NOMO-1 treated with dmso at 0.1 percent for 144 hours (cell line): ENCODE measurements around the gene FNDC8.
"Not testable (repeated sequence)": the region's sequence is repeated elsewhere in the genome, so short reads cannot be mapped to it uniquely, and the experiment has no call there.

Experiments used
- DNase-seq: peaks from one replicate; lab custom pipeline; 2025; ENCODE audit not compliant: unreplicated experiment; lab: John Stamatoyannopoulos, UW

The FNDC8 gene

DNA sequence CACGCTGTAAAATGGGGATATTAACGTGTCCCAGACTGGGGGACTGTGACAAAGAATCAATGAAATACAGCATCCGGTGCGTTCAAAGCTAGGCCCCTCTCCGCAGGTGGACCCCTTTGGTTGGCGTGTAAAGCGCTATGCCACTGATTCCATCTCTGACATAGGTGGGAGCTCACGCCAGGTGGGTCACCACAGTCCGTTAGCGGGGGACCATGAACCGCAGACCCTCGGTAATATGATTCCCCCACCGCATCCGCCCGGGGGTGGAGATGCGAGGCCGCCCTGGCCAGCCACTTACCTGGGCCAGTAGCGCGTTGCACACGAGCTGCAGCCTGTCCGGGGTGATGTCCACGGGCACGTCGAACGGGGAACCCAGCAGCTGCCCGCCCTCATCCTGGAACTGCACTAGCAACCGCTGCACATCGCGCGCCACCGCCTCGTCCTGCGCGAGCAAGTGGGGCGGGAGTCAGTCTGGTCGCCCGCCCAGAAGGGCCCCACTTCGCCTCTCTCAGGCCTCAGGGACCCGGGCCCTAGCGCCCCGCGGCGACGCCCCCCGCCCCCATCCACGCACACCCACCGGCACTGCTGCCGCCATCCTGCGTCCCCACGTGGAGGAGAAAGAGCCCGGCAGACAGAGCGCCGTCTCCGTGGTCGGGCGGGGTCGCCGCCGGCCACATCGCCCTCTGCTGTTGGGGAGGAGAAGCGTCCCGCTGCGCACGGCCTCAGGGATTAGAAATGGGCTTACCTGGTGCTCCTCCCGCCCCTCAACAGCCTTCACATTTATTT, 20.5 kb downstream of the FNDC8 start, which contains the start of gene NLE1:
Gene NLE1 (minus strand): TSS at position 623 of the 786 bp plus-strand sequence. CDS start 28 bp downstream, at position 595.
- peak; percentile 75 for DNase-seq

DNA sequence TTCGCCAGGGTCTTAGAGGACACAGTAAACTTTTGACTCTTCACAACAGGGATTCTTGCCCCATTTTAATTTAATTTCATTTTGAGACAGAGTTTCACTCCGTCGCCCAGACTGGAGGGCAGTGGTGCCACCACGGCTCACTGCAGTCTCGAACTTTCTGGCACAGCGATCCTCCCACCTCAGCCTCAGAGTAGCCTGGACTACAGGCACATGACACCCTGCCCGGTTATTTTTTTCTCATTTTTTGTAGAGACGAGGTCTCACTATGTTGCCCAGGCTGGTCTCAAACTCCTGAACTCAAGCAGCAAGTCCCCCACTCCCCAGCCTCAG, 21.0 kb downstream of the FNDC8 start:
- DNase-seq, result no peak

DNA sequence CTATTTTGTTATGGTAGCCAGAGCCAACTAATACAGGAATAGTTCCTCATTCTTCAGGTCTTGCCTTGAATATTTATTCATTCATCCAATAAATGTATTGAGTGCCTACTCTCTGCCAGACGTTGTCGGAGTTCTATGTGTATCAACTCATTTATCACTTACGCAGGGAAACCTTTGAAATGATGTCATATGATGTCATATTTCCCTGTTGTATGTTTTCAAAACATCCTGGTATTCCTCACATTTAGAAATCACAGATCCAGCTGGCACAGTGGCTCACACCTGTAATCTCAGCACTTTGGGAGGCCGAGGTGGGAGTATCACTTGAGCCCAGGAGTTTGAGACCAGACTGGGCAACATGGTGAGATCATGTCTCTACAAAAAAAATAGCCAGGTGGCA, 23.4 kb downstream of the FNDC8 start:
- no peak for DNase-seq

DNA sequence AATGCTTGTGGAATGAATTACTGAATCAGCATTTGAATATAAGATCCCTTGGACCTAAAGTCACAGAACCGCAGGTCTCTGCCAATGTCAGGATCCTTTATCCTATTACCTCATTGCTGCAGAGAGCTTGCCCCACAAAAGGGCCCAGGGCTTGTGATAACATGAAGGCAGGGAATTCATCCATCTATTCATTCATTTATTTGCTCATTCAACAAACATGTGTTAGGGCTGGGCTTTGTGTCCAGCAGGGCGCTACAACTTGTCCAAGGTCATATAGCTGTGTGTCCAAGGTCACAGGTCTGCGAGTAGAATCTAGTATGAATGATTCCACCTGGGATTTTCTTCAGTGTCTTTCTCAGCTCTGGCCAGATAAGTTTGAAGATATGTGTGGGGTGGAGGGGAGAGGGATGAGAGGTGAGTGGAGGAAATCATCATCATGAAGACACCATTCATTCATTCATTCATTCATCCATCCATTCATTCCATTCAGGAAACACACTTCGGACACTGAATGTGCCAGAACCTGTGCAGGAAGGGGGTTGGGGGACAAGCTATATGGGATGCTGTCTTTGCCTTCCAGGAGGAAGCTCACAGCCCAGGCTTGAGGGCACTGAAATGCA, 24.9 kb downstream of the FNDC8 start:
- no peak for DNase-seq

DNA sequence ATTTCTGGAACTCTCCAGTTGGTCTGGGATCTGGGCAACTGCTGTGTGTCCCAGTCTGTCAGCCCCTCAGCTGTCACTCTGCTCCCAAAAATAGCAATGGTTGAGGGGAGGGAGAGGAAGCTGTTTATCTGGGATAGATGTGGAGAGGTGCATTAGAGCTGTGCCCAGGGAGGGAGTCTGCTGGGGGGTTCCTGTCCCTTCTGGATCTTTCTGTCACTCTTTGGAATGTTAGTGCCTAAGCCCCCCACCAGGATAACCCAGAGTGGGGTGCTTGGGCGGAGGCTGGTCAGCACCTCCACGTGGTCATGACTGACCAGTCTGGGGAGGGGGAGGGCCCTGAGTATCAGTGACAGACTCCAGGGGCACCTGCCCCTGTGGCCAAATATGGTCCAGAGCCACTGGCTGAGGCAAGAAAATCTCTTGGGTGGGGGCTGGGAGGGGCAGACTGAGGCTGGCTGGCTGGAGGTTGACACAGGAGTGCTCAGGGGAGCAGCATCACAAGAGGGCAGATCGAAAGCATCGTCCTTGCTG, 26.0 kb downstream of the FNDC8 start, which contains the start of gene UNC45B:
Gene UNC45B (plus strand): TSS at position 443 of the 531 bp plus-strand sequence. CDS start 447 bp downstream, outside the sequence.
- DNase-seq, result no peak

DNA sequence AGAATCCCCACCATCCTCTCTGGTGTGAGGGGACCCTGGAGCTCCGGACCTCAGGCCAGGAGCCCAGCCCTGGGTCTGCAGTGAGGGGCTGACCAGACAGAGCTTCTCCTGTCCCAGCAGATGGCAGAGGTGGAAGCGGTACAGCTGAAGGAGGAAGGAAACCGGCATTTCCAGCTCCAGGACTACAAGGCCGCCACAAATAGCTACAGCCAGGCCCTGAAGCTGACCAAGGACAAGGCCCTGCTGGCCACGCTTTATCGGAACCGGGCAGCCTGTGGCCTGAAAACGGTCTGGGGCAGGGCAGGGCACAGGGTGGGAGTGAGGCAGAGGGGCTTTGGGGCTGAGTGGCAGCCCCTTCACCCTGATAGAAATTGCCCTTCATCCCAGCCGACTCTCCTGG, 26.7 kb downstream of the FNDC8 start:
- DNase-seq, result no peak

DNA sequence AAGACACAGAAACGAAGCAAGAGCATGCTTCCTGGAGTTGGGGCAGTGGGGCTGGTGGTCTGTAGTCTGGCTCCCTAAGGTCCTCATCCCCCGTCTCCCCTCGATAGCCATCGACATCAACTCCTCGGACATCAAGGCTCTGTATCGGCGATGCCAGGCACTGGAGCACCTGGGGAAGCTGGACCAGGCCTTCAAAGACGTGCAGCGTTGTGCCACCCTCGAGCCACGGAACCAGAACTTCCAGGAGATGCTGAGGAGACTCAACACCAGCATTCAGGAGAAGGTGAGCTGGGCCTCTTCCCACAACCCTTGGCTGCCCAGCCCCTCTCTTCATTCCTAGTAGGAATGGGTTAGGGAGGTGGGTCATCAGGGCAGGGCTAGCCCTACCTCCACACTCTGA, 28.5 kb downstream of the FNDC8 start:
- DNase-seq, result no peak

DNA sequence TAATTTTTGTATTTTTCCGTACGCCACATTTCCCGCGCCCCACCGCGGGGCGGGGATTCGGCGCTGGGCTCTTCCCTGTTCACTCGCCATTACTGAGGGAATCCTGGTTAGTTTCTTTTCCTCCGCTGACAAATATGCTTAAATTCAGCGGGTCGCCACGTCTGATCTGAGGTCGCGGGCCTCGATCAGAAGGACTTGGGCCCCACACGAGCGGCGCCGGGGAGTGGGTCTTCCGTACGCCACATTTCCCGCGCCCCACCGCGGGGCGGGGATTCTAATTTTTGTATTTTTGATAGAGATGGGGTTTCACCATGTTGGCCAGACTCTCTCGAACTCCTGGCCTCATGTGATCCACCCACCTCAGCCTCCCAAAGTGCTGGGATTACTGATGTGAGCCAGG, 29.7 kb downstream of the FNDC8 start:
- DNase-seq, result not testable (repeated sequence)

DNA sequence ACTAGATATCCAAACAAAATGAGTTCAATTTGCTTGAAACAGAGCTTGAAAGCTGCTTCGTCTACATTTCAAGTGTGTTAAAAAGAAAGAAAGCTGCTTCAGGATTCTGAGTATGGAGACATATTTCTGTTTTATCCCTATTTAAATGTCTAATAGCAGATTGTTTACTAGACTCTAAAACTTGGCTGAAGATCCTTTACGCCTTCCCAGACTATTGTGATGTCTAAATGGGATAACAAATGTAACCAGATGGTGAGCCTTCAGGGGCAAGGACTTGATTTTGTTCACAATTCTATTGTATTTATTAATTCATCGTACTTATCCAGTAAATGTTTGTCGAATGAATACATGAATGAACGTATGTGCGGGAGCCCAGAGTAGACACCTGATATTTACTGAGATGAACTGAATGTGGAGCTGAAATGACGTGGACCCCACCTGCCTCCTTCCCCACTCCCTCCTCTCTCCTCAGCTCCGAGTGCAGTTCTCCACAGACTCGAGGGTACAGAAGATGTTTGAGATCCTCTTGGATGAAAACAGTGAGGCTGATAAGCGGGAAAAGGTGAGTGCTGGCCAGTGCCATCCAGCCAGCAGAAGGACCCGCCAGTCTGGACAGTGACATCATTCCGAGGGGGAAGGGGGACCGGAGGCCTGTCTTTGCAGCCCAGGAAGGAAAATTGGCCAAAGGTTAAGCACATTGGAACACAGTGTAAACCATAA, 31.2 kb downstream of the FNDC8 start:
- DNase-seq, result no peak

DNA sequence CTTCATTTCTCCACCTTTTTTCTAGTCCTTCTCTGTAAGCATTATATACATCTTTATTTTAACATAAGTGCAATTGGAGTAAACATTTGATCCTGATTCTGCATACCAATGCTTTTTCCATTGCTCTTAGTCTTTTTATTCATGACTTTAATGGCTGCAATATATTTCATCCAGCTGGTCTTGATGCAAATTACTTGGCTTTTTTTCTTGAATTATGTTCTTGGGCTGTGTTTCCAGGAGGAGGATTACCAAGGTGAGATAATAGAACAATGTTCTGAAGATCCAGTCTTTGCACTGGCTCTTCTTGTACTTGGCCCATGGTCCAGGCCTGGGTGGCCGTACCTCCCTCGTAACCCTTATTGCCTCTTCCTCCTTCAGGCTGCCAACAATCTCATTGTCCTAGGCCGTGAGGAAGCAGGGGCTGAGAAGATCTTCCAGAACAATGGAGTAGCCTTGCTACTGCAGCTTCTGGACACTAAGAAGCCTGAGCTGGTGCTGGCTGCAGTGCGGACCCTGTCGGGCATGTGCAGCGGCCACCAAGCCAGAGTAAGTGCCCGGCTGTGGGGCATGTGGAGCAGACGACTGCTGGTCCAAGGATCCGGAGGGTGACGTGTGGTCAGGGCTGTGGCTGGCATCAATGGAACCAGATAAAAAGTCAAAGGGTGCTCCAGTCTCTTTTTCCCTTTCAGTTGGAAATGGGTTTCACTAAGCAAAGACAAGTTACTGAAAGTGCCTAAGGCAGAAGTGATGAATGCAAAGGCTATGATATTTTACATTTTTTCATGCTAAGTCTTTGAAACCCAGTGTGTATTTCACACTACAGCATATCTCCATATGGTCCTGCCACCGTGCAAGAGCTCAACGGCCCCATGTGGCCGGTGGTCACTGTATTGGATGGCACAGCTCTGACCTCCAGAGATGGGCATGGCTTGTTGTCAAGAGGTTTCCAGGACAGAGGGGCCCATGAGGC, 33.1 kb downstream of the FNDC8 start:
- DNase-seq, result no peak

DNA sequence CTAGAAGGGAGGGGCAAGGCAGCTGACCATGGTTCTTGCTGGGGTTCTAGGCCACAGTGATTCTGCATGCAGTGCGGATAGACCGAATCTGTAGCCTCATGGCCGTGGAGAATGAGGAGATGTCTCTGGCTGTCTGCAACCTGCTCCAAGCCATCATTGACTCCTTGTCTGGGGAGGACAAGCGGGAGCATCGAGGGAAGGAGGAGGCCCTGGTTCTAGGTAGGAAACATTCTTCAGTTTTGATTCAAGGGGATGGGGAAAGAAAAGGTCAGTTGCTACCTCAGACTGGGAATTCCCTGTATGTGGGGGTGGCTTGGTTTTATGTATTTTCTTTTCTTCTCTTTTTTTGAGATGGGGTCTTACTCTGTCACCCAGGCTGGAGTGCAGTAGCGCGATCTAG, 33.8 kb downstream of the FNDC8 start:
- DNase-seq, result no peak

DNA sequence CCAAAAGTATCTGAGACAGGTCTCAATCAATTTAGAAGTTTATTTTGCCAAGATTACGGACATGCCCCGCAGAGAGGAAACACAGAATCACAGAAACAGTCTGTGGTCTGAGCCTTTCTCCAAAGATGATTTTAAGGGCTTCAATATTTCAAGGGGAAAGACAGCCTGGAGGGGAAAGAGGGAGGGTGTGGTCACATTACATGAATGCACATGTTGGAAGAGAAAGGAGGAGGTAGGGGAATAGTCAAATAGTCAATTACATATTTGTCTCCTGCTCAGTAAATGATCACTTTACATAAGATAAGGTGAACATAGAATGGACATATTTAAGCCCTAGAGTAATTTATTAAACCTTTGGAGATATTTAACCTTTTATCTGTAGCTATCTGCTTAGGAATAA, 38.5 kb downstream of the FNDC8 start:
- no peak for DNase-seq

DNA sequence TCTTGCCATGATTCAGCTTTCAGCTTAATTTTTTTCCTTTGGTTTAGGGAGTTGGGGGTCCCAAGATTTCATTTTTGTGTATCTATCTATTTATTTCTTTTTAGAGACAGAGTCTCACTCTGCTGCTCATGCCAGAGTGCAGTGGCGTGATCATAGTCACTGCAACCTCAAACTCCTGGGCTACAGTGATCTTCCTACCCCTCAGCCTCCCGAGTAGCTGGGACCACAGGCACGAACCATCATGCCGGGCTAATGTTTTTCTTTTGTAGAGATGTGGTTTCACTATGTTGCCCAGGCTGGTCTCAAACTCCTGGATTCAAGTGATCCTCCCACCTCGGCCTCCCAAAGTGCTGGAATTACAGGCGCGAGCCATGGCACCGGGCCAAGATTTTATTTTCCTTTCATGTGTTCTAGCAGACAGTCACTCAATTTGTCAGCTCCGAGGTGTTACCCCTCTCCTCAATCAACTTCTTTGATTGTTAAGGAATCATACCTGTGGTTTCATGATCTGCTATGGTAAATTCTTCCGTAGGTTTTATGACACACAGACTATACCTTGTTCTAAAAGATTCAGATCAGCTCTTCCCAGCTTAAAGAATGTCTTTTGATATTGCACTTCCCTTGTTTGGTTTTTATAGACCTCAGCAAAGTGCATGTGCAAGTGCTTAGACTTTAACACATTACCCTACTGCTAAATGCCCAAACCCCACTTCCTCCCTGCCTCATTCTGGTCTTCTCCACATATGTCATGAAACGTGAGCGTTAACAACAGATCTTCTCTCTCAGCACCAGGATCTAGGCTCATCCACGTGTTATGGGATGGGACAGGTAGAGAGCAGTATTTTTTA, 39.2 kb downstream of the FNDC8 start:
- no peak for DNase-seq

DNA sequence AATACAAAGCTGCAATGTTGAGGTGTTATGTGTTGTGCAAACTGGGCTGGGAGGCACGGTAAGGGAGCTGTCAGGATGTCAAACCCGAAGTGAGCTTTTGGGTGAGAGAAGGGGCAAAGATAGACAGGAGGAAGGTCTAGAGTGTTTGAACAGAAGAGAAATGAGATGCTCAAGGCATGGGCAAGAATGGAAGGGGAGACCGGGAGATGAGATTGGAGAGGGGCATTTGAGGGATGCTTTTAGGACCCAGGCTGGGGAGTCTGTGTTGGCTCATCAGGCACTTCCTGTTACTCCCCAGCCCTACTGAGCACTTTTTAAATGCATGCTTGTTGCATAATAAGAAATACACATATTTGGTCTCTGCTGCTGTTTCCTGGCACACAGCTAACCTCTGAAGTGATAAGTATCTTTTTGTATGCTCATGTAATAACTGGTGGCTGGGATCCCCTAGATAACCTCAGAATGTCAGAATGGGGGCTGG, 39.9 kb downstream of the FNDC8 start:
- no peak for DNase-seq

DNA sequence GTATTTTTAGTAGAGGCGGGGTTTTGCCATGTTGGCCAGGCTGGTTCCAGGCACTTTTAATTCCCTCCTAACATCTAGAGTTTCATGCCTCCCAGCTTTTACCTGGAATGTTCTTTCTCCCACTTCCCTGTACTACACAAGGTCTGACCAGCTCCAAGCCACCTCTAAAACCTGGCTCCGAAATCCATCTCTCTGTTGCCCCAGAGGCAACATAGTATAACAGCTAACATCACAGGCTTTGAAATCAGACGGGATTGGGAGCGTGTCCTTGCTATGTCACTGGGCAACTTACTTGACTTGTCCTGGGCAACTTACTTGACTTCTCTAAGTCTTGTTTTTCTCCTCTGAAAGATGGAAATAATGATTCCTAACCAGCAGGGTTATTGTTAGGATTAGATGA, 41.3 kb downstream of the FNDC8 start:
- DNase-seq, result no peak

DNA sequence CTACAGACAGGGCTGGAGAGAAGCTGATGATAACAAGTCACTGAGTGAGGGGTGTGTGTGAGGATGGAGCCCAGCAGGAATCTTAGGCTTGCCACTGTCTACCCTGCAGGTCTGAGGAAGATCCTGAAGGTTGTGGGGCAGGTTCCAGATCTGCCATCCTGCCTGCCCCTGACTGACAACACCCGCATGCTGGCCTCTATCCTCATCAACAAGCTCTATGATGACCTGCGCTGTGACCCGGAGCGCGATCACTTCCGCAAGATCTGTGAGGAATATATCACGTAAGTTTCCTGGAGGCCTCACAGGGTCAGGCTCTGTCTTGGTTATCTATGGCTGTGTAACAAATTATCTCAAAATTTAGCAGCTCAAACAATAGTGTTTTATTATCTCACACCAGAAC, 42.5 kb downstream of the FNDC8 start:
- DNase-seq, result no peak

DNA sequence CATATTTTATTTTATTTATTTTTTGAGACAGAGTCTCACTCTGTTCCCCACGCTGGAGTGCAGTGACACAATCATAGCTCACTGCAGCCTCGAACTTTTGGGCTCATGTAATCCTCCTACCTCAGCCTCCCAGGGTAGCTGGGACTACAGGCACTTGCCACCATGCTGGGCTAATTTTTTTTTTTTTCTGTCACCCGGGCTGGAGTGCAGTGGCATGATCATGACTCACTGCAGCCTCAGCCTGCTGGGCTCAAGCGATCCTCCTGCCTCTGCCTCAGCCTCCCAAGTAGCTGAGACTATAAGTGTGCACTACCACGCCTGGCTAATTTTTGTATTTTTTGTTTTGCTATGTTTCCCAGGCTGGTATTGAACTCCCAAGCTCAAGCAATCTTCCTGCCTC, 43.3 kb downstream of the FNDC8 start:
- no peak for DNase-seq

DNA sequence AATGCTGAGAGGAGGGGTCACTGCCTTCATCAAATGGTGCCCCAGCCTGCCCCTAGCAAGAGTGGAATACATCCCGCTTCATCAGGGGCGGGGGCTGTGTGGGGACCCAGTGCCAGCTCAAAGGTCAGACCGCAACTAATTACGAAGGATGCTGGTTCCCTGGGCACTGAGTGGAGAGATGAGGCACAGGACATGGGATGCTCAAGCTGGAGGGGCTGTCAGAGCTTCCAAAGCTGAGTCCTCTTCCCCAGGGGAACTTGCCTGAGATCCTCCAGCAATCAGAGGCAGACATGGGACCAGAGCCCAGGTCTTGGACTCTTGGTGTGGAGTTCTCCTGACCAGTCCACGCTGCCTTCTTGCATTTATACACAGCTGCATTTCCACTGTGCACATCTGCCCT, 45.1 kb downstream of the FNDC8 start:
- no peak for DNase-seq

DNA sequence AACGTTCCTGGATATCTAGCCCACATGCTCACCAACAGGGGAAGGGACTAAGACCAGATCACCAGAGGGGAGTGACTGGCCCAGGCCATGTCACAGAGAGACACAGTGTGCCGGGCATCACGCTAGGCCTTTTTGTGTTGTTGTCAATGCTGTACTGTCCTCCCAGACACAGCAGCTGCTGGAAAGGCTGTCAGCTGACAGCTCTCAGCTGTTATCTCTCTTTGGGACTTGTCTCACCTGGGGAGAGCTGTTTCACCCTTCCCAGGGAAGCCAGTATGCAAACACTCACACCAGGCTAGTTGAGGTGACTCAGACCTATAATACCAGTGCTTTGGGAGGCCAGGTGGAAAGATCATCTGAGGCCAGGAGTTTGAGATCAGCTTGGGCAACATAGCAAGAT, 45.6 kb downstream of the FNDC8 start:
- no peak for DNase-seq

DNA sequence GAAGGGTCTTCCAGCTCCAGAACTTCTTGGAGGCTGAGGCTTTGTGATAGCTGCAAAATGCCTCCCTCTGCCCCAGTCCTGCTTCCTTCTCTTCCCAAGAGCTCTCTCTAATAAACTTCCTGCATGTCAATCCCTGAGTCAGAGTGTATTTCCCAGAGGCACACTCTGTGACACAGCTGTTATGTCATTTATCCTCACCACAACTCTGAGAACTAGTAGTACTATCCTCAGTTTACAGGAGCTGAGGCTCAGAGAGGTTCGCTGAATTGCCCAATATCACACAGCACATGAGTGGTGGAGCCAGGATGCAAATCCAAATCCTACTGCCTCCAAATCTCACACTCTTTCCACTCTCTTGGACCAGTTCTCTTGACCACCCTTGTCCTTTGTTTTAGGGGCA, 46.3 kb downstream of the FNDC8 start:
- DNase-seq, result no peak
